ENCODE results near the gene WIPF2.
A peak's percentile ranks its signal among the peaks of the same experiment; 100 is the strongest.

Gene WIPF2

GRCh38 chr17:40218740-40219593, at the start of gene WIPF2:
Gene WIPF2 (plus strand): TSS chr17:40219304. CDS start chr17:40256460, 37,156 bp downstream.
- TF ChIP-seq Cebpa-rat (IDR thresholded peaks at IDR 0.05): no peak

GRCh38 chr17:40170325-40170724, 48.8 kb upstream of the WIPF2 start:
- Histone ChIP-seq H3K9ac (no peak overlapping the region), H3K36me3 (peaks cover 99% of the 10 kb centered on the region), H3K4me3 (no peak overlapping the region), H4K20me1 (peaks cover 37% of the 10 kb centered on the region), H3K27ac (no peak overlapping the region), H3K27me3 (no peaks in the 10 kb centered on the region), H3K4me1 (no peaks in the 10 kb centered on the region; the same call in 1 of the 2 replicates), H3K4me2 (no peak overlapping the region), H3K9me3 (no peaks in the 10 kb centered on the region)
- TF ChIP-seq Cebpa-rat (IDR thresholded peaks at IDR 0.05): no peak

More at GRCh38 chr17:40218740-40219593, at the start of gene WIPF2:
- H3K4me3 ChIP-seq: peak within 1 kb of the TSS; percentile 73
- H3K9ac ChIP-seq: peak within 1 kb of the TSS; percentile 80
- peak within 1 kb of the TSS; percentile 69 for H3K27ac ChIP-seq
- H3K4me2 ChIP-seq: peak within 1 kb of the TSS; percentile 83
- peaks cover 21% of the 10 kb centered on the region for H3K4me1 ChIP-seq
- no peaks in the 10 kb centered on the region for H4K20me1 ChIP-seq
- H3K36me3 ChIP-seq: no peaks in the 10 kb centered on the region
- H3K9me3 ChIP-seq: no peaks in the 10 kb centered on the region
- H3K27me3 ChIP-seq: no peaks in the 10 kb centered on the region

GRCh38 chr17:40171750-40172149, 47.4 kb upstream of the WIPF2 start:
- TF ChIP-seq Cebpa-rat (IDR thresholded peaks at IDR 0.05): no peak
- H3K9ac ChIP-seq: 0 out of 2 replicates have a peak overlapping the region, but pooled peaks have one; percentile 17
- H4K20me1 ChIP-seq: peaks cover 27% of the 10 kb centered on the region
- no peak overlapping the region for H3K4me2 ChIP-seq
- no peak overlapping the region for H3K27ac ChIP-seq
- no peaks in the 10 kb centered on the region for H3K27me3 ChIP-seq
- no peaks in the 10 kb centered on the region for H3K9me3 ChIP-seq
- peaks cover 3% of the 10 kb centered on the region for H3K4me1 ChIP-seq
- H3K4me3 ChIP-seq: no peak overlapping the region
- H3K36me3 ChIP-seq: peaks cover 100% of the 10 kb centered on the region

DNA sequence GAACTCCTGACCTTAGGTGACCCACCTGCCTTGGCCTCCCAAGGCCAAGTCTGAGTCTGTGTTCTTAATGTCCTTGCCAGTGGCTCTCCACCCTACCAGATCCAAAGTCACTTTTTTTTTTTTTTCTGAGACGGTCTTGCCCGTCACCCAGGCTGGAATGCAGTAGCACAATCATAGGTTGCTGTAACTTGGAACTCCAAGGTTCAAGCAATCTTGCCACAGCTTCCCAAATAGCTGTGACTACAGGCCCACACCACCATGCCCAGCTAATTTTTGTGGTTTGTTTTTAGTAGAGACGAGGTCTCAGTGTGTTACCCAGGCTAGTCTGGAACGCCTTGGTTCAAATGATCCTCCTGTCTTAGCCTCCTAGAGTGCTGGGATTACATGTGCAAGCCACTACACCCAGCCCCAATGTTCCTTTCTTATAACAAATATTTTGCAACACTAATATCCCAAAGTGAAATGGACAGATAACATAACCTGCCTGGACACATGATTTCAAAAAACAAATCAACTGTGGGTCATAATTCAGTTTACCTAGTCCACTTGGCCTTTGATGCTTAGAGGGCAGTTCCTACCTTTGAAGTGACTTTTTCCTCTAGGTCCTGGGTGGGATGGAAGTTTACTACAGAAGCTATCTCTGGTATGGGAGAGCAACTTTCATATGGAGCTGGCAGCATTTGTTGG, 45.9 kb upstream of the WIPF2 start:
- Histone ChIP-seq H3K36me3 (peaks cover 88% of the 10 kb centered on the region), H3K4me3 (no peak overlapping the region), H3K9ac (no peak overlapping the region), H3K4me1 (peaks cover 12% of the 10 kb centered on the region), H4K20me1 (peaks cover 16% of the 10 kb centered on the region), H3K27me3 (no peaks in the 10 kb centered on the region), H3K9me3 (no peaks in the 10 kb centered on the region), H3K27ac (no peak overlapping the region), H3K4me2 (no peak overlapping the region)
- no peak for TF ChIP-seq Cebpa-rat (IDR thresholded peaks at IDR 0.05)

GRCh38 chr17:40173778-40174135, 45.3 kb upstream of the WIPF2 start:
- Histone ChIP-seq H3K27me3 (no peaks in the 10 kb centered on the region), H3K9ac (no peak overlapping the region), H4K20me1 (peaks cover 21% of the 10 kb centered on the region), H3K9me3 (no peaks in the 10 kb centered on the region), H3K27ac (no peak overlapping the region), H3K4me3 (no peak overlapping the region), H3K4me2 (no peak overlapping the region), H3K36me3 (peaks cover 83% of the 10 kb centered on the region), H3K4me1 (peaks cover 17% of the 10 kb centered on the region)
- no peak for TF ChIP-seq Cebpa-rat (IDR thresholded peaks at IDR 0.05)

- peaks cover 75% of the 10 kb centered on the region for H3K36me3 ChIP-seq
- no peak overlapping the region for H3K4me2 ChIP-seq
These were observed 44.6 kb upstream of the WIPF2 start for GRCh38 chr17:40174514-40174913.

GRCh38 chr17:40175928-40176753, 43.0 kb upstream of the WIPF2 start:
- Histone ChIP-seq H3K4me3 (no peak overlapping the region), H3K36me3 (peaks cover 59% of the 10 kb centered on the region), H3K9me3 (no peaks in the 10 kb centered on the region), H3K4me1 (peaks cover 41% of the 10 kb centered on the region), H3K4me2 (no peak overlapping the region; the same call in 1 of the 2 replicates), H3K9ac (no peak overlapping the region), H3K27me3 (no peaks in the 10 kb centered on the region), H3K27ac (no peak overlapping the region), H4K20me1 (peaks cover 21% of the 10 kb centered on the region)
- no peak for TF ChIP-seq Cebpa-rat (IDR thresholded peaks at IDR 0.05)

More at GRCh38 chr17:40174514-40174913, 44.6 kb upstream of the WIPF2 start:
- TF ChIP-seq Cebpa-rat (IDR thresholded peaks at IDR 0.05): no peak
- no peaks in the 10 kb centered on the region for H3K27me3 ChIP-seq
- H3K4me3 ChIP-seq: no peak overlapping the region
- peaks cover 23% of the 10 kb centered on the region for H4K20me1 ChIP-seq
- no peaks in the 10 kb centered on the region for H3K9me3 ChIP-seq
- H3K9ac ChIP-seq: no peak overlapping the region
- H3K4me1 ChIP-seq: peaks cover 25% of the 10 kb centered on the region
- H3K27ac ChIP-seq: no peak overlapping the region

DNA sequence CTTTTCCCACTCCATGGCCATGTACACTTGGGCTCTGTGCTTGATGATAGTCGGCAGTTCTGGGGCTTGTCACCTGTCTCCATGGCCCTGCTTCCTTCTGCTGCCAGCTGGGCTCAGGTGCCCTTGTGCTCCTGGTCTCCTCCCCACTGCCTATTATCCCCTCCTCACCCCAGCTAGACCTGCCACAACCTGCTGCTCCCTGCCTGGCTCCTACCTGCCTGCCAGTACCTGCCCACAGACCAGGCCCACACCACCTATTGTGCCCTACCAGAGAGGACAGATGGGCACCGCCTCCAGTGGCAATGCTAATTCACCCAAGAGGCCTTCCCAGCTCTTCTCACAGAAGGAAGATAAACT, 42.4 kb upstream of the WIPF2 start:
- Histone ChIP-seq H3K4me1 (peaks cover 44% of the 10 kb centered on the region), H3K4me2 (peak overlapping the region; percentile 100), H3K9ac (no peak overlapping the region), H3K27me3 (no peaks in the 10 kb centered on the region), H3K4me3 (no peak overlapping the region; the same call in 1 of the 2 replicates), H4K20me1 (peaks cover 15% of the 10 kb centered on the region), H3K27ac (no peak overlapping the region), H3K36me3 (peaks cover 53% of the 10 kb centered on the region), H3K9me3 (no peaks in the 10 kb centered on the region)
- no peak for TF ChIP-seq Cebpa-rat (IDR thresholded peaks at IDR 0.05)

- Histone ChIP-seq H3K27ac (peak within 1 kb of the TSS; percentile 62), H3K4me3 (peak within 1 kb of the TSS; percentile 73), H3K36me3 (peaks cover 47% of the 10 kb centered on the region), H3K9me3 (no peaks in the 10 kb centered on the region), H3K9ac (peak within 1 kb of the TSS; percentile 75), H3K4me1 (peaks cover 44% of the 10 kb centered on the region), H4K20me1 (peaks cover 15% of the 10 kb centered on the region; the same call in 1 of the 2 replicates), H3K27me3 (no peaks in the 10 kb centered on the region), H3K4me2 (peak within 1 kb of the TSS; percentile 100)
- TF ChIP-seq Cebpa-rat (IDR thresholded peaks at IDR 0.05): no peak
These were observed 41.7 kb upstream of the WIPF2 start, which contains the start of gene RAPGEFL1 for GRCh38 chr17:40177275-40177874. Gene RAPGEFL1 (plus strand): TSS chr17:40177470. CDS start chr17:40177862, 392 bp downstream.

All from BLaER1 (cell line).